Measurements from ENCODE around the gene DLG2. TPM values are rescaled to one million over a fixed set of nuclear protein-coding genes. Genes with fewer than 3 reads are reported as not detected.

The DLG2 gene
- total and polyA plus RNA-seq, 9 of the 15 experiments (the other 6 are each of a cell fraction or from before 2014, with no cell fraction given) = 0.52 to 1.6 (median 0.95) TPM

GRCh38 chr11:83674102-83674896 lies 1952.8 kb downstream of the DLG2 start:
- Histone ChIP-seq H3K4me1 (replicated peaks in 1 of 2; ENCODE audit: control insufficient read depth in 2 of 2, insufficient read depth in 2 of 2, low read length in 2 of 2) (no peaks in the 10 kb centered on the region), H3K4me2 (ENCODE audit: insufficient read depth, low read length) (no peak overlapping the region), H2AFZ (ENCODE audit: low read depth, low read length) (no peak overlapping the region), H3K36me3 (ENCODE audit: control insufficient read depth, insufficient read depth, low read length) (no peaks in the 10 kb centered on the region), H3K27me3 (ENCODE audit: control insufficient read depth in 2 of 2, insufficient read depth in 2 of 2, low read length in 2 of 2) (no peaks in the 10 kb centered on the region), H4K20me1 (replicated peaks; ENCODE audit: control insufficient read depth, insufficient read depth, low read length) (no peaks in the 10 kb centered on the region), H3K79me2 (ENCODE audit: control insufficient read depth, insufficient read depth, low read length) (no peaks in the 10 kb centered on the region), H3K9ac (ENCODE audit: insufficient read depth in 1 of 2, low read depth in 2 of 2, low read length in 2 of 2) (no peak overlapping the region), H3K9me1 (ENCODE audit: control insufficient read depth, insufficient read depth, low read length) (no peaks in the 10 kb centered on the region), H3K9me3 (replicated peaks; ENCODE audit: control insufficient read depth, insufficient read depth, low read depth, low read length) (no peaks in the 10 kb centered on the region), H3K4me3 (no peak overlapping the region), H3K27ac (ENCODE audit: extremely low read depth, low read depth, low read length) (no peak overlapping the region)
- DNase-seq (ENCODE audit: extremely low read depth in 1 of 4, low spot score in 3 of 4) = no peak
- intact Hi-C loops (cut with micrococcal nuclease) = no loop called here
- ChIA-PET POLR2A (no interaction called here), CTCF (ENCODE audit: low intra/inter-chr PET ratio) (no interaction called here)
- no peak for TF ChIP-seq TAF1 (IDR thresholded peaks at IDR 0.05; ENCODE audit: control insufficient read depth, extremely low read depth, insufficient read depth, low read length, severe bottlenecking)
- no peak for TF ChIP-seq RBBP5 (IDR thresholded peaks at IDR 0.05; ENCODE audit: borderline replicate concordance, insufficient read depth, low read length, poor library complexity, severe bottlenecking)
- no peak for TF ChIP-seq E2F3 (CRISPR knock-in tag; IDR thresholded peaks at IDR 0.05)
- no peak for TF ChIP-seq TCF15 (CRISPR knock-in tag; IDR thresholded peaks at IDR 0.05)
- no peak for TF ChIP-seq ZBTB12 (CRISPR knock-in tag; IDR thresholded peaks at IDR 0.05)
- no peak for TF ChIP-seq ZNF217 (CRISPR knock-in tag; IDR thresholded peaks at IDR 0.05)
- no peak for TF ChIP-seq KLF10 (CRISPR knock-in tag; IDR thresholded peaks at IDR 0.05)
- TF ChIP-seq ARHGAP35 (IDR thresholded peaks at IDR 0.05; ENCODE audit: partially characterized antibody) = no peak
- no peak for TF ChIP-seq CBX2 (IDR thresholded peaks at IDR 0.05; ENCODE audit: insufficient read depth, low read length, poor library complexity, severe bottlenecking)
- no peak for ATAC-seq
- FAIRE-seq = no peak
- in situ Hi-C loops (cut with MboI) = no loop called here
- no TSS peak for BruUV-seq (replicated peaks)
- 8% methylated on average over 1 of the region's 1 CpG for WGBS (ENCODE audit: insufficient coverage, low coverage, missing lambda C conversion rate)

Measured in K562 (cell line).